ENCODE measurements around the gene ATP6V0D1.
"Not testable (repeated sequence)": the region's sequence is repeated elsewhere in the genome, so short reads cannot be mapped to it uniquely, and the experiment has no call there.

DNA sequence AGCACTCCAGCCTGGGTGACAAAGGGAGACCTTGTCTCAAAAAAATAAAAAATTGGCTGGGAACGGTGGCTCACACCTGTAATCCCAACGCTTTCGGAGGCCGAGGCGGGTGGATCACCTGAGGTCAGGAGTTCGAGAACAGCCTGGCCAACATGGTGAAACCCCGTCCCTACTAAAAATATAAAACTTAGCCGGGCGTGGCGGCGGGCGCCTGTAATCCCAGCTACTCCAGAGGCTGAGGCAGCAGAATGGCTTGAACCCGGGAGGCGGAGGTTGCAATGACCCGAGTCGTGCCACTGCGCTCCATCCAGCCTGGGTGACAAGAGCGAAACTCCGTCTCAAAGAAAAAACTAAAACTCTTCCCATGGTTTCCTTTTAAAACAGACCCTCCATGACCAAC lies 65.5 kb downstream of the ATP6V0D1 start:
- not testable (repeated sequence) for TF ChIP-seq BHLHE40 (IDR thresholded peaks at IDR 0.05; ENCODE audit: borderline replicate concordance); SUZ12 (IDR thresholded peaks at IDR 0.05); ZNF384 (IDR thresholded peaks at IDR 0.05); ARNT (IDR thresholded peaks at IDR 0.05); FOXK2 (IDR thresholded peaks at IDR 0.05); FOXM1 (IDR thresholded peaks at IDR 0.05; ENCODE audit: borderline replicate concordance); L3MBTL2 (conservative IDR thresholded peaks at IDR 0.05); LEF1 (IDR thresholded peaks at IDR 0.05; ENCODE audit: borderline replicate concordance); ELF4 (IDR thresholded peaks at IDR 0.05)

All from HEK293T (cell line).